Measurements from ENCODE around the gene ADGRL3. TPM values are rescaled to one million over a fixed set of nuclear protein-coding genes. Genes with fewer than 3 reads are reported as not detected.

Gene ADGRL3
- total RNA-seq, 1 donor from 2014 or later: 0.33 TPM

DNA sequence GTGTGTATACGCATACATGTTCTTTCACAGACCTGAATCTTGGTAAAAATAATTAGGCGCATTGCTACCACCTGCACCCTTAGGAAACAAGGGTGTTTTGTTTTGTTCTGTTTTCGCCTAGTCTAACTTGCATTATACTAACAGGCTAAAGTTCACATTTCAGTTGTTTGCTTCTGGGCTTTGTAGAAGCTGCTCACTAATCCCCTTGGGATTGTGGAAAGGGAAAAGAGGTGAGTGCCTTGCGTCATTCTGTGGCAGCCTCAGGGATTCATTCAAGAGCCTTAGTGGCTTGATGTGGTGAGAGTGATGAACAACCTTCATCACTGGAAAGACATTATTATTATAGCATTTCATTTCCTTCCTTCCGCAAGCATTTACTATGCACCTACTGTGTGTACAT, 331.1 kb downstream of the ADGRL3 start:
- ATAC-seq (no peak), DNase-seq (ENCODE audit: low spot score) (no peak)

DNA sequence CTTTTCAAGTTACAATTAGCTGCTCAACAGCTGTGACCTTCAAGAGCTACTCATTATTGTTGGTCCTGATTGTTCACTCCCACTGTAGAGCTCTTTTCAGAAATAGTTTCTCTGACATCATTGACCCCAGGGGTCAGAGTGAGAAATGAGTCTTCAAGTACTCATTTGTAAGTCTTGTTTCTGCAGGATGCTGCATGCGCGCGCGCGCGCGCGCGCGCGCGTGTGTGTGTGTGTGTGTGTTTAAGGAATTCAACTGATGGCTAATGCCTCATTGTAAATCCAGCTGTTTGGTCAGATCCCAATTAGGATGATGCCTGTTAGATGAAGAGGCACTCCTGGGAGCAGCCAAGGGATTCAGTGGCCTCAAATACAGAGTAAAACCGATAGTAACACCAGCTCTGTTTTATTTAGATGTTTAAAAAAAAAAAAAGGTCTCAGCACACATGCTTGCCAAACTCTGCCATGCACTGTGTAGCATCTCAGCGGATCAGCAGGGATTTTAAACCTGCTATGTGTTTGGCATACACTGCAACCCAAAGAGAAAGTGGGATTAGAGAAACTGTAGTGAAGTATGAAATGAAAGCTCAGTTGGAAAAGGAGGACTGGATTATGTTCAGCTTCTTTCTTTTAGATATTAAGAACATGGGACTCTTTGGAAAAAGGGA, 332.3 kb downstream of the ADGRL3 start:
- DNase-seq (ENCODE audit: low spot score): no peak
- ATAC-seq: no peak

DNA sequence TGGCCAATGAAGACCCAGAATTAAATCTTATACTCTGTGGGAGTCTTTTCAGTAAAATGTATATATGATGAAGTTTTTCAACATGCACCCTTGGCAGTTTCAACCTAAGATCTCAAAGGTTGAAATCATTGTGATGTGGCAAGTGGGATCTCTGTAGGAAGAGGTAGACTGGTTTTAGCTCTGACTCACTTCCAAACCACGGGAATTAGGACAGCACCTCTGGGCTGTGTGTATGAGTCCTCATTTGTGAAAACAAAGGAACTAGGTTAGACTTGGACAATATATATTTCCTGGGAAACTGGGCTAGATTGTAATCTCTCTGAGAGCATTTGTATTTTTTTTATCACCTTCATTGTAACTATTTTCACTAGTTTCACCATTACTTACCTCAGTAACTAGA, 333.0 kb downstream of the ADGRL3 start:
- ATAC-seq (no peak), DNase-seq (ENCODE audit: low spot score) (no peak)

- DNase-seq (ENCODE audit: low spot score) (no peak), ATAC-seq (peak; percentile 58)
These were observed 340.8 kb downstream of the ADGRL3 start for GRCh38 chr4:61540944-61541343.

- ATAC-seq: peak; percentile 66
These were observed 341.3 kb downstream of the ADGRL3 start for GRCh38 chr4:61541459-61541858.

GRCh38 chr4:61543976-61544375, 343.9 kb downstream of the ADGRL3 start:
- ATAC-seq (no peak), DNase-seq (ENCODE audit: low spot score) (no peak)

More at GRCh38 chr4:61541459-61541858, 341.3 kb downstream of the ADGRL3 start:
- no peak for DNase-seq (ENCODE audit: low spot score)

- no peak for ATAC-seq
- DNase-seq (ENCODE audit: low spot score): no peak
These were observed 345.9 kb downstream of the ADGRL3 start for GRCh38 chr4:61545902-61546480.

DNA sequence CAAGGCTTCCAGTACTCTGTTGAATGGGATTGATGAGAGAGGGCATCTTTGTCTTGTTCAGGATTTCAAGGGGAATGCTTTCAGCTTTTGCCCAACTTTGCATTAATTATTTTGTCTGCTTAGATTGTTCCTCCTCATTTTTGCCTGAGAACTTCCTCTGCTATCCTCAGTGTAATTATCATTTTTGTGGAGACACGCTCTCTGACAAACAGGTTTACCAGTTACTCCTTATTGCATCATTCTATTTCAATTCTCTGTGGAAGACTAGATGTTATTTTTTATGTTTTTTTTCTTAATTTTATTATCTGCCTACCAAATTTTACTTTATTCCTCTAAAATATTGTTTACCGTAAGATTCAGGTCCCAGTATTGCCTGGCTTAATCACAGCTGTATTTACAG, 349.2 kb downstream of the ADGRL3 start:
- ATAC-seq: no peak
- DNase-seq (ENCODE audit: low spot score): no peak

DNA sequence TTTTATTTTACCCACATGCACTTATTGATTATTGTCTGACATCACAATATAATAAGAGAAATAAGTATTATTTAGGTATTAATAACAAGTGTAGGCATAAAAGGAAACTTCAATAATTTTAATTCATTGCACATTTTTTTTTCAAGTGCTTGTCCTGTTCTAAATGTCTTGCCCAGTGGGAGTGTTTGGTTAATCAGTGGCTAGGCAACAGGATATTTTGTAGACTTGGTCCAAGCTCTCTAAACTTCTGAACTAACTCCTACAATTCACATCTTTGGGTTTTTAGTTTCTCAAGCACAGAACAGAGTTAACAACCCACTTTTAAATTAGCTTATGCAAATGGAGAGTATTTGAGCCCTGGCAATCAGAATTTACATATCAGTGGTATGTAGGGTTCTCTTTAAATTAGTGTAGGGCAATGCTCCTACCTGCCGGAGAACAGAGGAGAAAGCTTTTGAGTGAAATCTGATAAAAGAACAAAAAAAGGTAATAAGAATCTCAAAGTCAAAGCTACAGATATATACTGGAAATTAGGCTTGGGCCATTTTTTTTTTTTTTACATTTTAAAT, 353.5 kb downstream of the ADGRL3 start:
- ATAC-seq (no peak), DNase-seq (ENCODE audit: low spot score) (no peak)

- no peak for DNase-seq (ENCODE audit: low spot score)
- no peak for ATAC-seq
These were observed 355.7 kb downstream of the ADGRL3 start for GRCh38 chr4:61555789-61556188.

GRCh38 chr4:61556277-61556676, 356.2 kb downstream of the ADGRL3 start:
- ATAC-seq (no peak), DNase-seq (ENCODE audit: low spot score) (no peak)

- no peak for DNase-seq (ENCODE audit: low spot score)
- ATAC-seq: no peak
These were observed 359.3 kb downstream of the ADGRL3 start for GRCh38 chr4:61559396-61559795.

DNA sequence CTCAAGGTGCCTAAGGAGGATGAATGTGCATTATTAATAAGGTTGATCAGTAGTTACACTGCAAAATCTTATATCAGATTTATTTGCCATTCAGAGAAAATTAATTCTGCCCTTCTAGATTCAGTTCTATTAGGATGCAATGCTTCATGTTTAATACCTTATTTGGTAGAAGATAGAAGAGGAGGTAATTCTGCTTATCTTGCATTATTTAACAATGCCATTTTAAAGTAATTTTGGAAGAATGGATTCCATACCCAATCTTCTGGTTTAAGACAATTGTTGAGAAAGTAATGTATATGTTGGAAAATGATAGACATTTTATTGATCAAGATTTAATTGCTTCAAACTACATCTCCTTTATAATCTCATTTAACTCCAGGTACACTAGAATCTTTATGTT, 360.9 kb downstream of the ADGRL3 start:
- ATAC-seq: no peak
- no peak for DNase-seq (ENCODE audit: low spot score)

DNA sequence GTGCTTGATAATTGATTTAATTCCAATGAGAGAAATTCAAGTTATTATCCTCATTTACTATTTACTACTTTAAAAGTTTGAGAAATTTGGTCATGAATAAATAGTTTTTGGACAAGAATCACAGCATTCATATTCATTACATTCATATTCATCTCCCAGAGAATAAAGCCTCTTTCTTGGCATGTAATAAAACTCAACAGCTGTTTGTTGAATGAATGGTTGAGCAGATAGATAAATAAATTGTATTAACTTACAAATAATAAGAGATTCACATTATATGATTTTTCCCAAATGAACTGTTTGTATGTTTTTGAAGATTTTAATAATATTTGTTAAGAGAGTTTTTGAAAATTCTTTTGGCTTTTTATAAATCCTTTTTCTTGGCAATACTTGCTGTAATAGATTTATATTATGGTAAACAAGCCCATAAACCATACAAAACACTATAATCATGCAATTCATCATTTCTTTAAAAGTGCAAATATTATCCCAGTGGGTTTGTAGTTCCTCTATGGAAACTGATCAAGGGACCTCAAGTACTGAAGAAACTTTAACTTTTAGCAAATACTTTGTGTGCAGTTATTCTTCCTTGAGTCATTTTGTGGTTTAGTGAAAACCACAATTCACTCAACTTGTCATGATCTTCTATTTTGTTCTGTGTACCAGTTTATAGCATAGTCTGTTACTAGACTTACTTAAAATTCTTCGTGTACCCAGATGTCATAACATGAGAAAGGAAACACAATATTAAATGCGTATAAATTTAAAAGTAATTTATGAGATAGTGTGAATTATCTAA, 371.8 kb downstream of the ADGRL3 start:
- ATAC-seq (no peak), DNase-seq (ENCODE audit: low spot score) (no peak)

DNA sequence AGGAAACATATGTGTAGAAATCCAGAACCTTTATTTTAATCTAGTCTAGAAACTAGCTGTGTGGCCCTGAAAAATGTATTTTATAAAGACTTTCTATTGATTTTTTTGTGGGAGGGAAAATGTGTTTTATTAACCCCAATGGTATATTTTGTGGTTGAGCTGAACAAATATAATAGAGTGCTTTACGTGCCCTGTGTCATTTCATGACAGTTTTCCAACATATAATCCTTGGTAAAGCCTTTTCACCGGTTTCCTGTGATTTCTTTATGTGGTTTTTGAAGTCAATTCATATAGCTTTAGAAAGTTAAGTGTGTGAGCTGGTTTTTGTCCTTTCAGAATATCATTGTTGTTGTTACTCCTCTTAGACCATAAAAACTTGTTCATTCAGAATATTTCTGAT, 375.7 kb downstream of the ADGRL3 start:
- ATAC-seq (no peak), DNase-seq (ENCODE audit: low spot score) (no peak)

GRCh38 chr4:61579786-61580185, 379.7 kb downstream of the ADGRL3 start:
- DNase-seq (ENCODE audit: low spot score): no peak
- ATAC-seq: no peak

DNA sequence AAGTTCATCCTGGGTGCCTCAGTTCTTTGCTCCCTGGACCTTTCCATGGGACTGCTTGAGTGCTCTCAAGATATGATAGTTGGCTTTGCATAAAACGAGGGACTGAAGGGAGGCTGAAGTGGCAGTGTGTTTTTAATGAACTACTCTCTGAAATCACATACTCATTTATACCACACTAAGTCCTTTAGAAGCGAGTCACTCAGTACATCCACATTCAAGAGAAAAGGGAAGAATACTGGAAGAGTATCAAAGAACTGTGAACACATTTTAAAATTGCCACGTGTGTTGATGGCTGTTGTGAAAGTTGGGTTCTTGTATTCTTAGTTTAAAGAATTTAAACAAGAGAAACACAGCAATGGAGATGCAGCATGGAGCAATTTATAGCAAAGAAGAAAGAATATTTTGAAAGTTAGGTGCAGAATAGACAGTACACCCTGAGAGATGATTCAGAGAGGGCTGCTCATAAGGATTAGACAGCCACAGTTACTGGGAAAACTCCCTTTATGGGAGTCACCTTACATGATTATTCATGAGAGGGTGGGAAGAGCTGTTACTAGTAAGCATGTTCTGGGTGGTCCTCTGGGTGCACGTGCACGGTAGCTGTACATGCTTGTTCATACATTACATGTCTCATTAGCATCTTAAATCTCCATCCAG, 380.7 kb downstream of the ADGRL3 start:
- DNase-seq (ENCODE audit: low spot score) (no peak), ATAC-seq (no peak)

GRCh38 chr4:61583696-61584095, 383.6 kb downstream of the ADGRL3 start:
- ATAC-seq (no peak), DNase-seq (ENCODE audit: low spot score) (no peak)

DNA sequence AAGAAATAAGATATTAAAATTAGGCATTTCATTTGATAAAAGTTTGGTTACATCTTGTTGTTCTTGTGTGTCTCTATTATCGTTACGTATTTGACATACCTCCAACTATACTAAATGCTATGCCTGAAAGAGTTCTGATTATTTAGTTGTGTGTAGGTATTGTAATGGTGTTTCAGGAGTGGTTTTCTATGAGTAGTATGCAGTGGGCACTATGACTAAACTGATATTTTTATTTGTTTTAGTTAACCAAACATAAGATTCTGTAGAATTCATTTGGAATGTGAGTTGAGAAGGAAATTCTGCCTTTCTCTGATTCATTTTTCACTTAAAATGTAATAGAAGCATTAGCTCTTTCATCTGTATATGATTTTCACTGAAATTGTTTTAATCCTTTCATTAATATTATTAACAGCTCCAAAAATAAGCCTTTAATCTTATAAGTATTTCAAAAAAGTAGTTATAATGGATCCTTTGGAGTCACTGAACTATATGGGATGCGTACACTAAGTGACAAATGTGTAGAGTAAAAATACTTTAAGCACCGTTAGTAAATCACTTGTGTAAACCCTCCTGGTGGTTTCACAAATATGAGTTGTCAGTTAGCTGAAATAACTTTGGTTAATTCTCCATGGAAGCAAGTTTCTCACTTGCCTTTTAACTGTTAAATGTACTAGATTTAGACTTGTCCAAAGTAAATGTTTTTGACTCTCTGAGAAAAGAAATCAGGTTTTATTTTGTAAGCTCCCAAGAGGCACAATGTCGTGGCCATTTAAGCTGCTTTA, 388.7 kb downstream of the ADGRL3 start:
- ATAC-seq (no peak), DNase-seq (ENCODE audit: low spot score) (no peak)

DNA sequence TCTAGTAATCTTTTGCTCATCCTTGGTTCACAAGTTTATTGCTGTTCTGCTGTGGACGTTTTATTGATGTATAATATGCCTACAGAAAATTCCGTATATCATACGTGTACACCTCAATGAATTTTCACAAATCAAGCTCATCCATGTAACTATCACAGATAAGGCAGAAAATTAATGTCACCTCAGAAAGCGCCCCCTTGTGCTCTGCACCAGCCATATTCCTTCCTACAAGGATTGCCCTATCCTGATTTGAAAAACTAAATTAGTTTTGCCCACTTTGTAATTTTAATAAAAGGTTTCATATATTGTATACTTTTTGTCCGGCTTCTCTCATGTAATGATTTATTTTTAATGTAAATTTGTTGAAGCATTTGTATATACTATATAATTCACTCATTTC, 390.8 kb downstream of the ADGRL3 start:
- no peak for DNase-seq (ENCODE audit: low spot score)
- no peak for ATAC-seq
